ENCODE data around the gene PKDREJ.
A peak's percentile ranks its signal among the peaks of the same experiment; 100 is the strongest.

The PKDREJ gene

GRCh38 chr22:46262449-46263215 lies 511 bp downstream of the PKDREJ start:
- no peak for DNase-seq

GRCh38 chr22:46260038-46260437 lies 3.1 kb downstream of the PKDREJ start:
- no peak for DNase-seq

- DNase-seq = no peak
These were observed 3.8 kb downstream of the PKDREJ start for GRCh38 chr22:46259374-46259773.

GRCh38 chr22:46256358-46256958 lies 6.7 kb downstream of the PKDREJ start:
- DNase-seq = no peak

GRCh38 chr22:46251816-46252380 lies 11.2 kb downstream of the PKDREJ start:
- no peak for DNase-seq

GRCh38 chr22:46251266-46251665 lies 11.9 kb downstream of the PKDREJ start:
- no peak for DNase-seq

GRCh38 chr22:46250783-46251125 lies 12.4 kb downstream of the PKDREJ start:
- DNase-seq = no peak

GRCh38 chr22:46250035-46250782 lies 12.9 kb downstream of the PKDREJ start, which contains the start of gene CDPF1:
TSS of gene CDPF1 (minus strand) at chr22:46250293. CDS start at chr22:46248284, 2,009 bp downstream.
- DNase-seq = peak; percentile 69

- no peak for DNase-seq
These were observed 15.6 kb downstream of the PKDREJ start for GRCh38 chr22:46247443-46247975.

- no peak for DNase-seq
These were observed 17.0 kb downstream of the PKDREJ start for GRCh38 chr22:46246178-46246577.

GRCh38 chr22:46245511-46245910 lies 17.6 kb downstream of the PKDREJ start:
- DNase-seq = no peak

GRCh38 chr22:46244771-46245170 lies 18.4 kb downstream of the PKDREJ start:
- DNase-seq = no peak

- no peak for DNase-seq
These were observed 21.1 kb downstream of the PKDREJ start for GRCh38 chr22:46242076-46242475.

- DNase-seq = no peak
These were observed 21.6 kb downstream of the PKDREJ start for GRCh38 chr22:46241396-46242007.

- no peak for DNase-seq
These were observed 22.2 kb downstream of the PKDREJ start for GRCh38 chr22:46240907-46241306.

GRCh38 chr22:46240506-46240905 lies 22.6 kb downstream of the PKDREJ start:
- DNase-seq = no peak

GRCh38 chr22:46240073-46240472 lies 23.1 kb downstream of the PKDREJ start:
- DNase-seq = no peak

- DNase-seq = no peak
These were observed 23.7 kb downstream of the PKDREJ start for GRCh38 chr22:46239261-46240048.

- DNase-seq = no peak
These were observed 24.6 kb downstream of the PKDREJ start for GRCh38 chr22:46238541-46238940.

GRCh38 chr22:46237453-46238124 lies 25.6 kb downstream of the PKDREJ start:
- DNase-seq = no peak

- DNase-seq = no peak
These were observed 28.2 kb downstream of the PKDREJ start for GRCh38 chr22:46234969-46235368.

All from amniotic stem cell (primary cell).